GM20431 (cell line): ENCODE results near the gene TEX52.

Experiments used
- in situ Hi-C: fragments of 300-500 bp; cut with MseI, MboI; formaldehyde crosslinking; loops from one replicate; pipeline ENCODE4 v1.15.0; 2020; ENCODE audit warnings: low sequenced_read_pairs; ENCODE audit not compliant: unreplicated experiment

TEX52 gene

DNA sequence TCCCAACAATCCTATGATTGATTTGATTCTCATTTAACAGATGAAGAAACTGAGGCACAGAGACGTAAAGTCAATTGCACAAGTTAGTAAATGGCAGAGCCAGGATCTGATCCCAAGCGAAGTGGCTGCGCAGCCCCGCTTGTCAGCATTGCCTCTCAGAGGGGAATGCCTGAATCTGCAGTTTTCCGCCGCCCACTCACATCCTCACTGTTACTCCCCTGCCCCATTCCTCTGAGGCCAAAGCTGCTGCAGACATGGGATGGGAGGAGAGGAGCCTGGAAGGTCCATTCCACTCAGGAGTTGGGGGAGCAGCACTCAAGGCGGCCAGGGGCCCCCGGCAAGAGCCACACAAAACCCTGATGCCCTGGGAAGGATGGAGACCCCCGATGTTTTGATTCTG lies 23.0 kb downstream of the TEX52 start:
- in situ Hi-C loops: no loop called here

DNA sequence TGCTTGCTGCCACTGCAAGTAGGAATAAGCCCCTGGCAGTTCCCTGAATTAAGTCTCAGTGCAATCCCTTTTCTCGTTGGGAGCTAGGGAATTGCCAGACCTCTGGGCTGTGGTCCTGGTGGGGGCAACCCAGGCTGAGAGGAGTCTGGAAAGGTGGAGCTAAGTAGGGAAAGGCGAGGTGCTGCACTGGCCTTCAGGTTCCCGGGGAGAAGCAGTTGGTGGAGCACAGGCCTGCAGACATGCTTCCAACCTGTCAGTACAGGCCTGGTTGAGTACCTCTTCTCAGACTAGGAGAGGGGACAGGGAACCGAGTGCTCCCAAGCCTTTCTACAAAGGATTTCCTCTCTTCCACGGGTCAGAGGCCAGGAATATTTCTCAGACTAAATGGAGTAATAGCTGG lies 23.5 kb downstream of the TEX52 start:
- in situ Hi-C loops: no loop called here

DNA sequence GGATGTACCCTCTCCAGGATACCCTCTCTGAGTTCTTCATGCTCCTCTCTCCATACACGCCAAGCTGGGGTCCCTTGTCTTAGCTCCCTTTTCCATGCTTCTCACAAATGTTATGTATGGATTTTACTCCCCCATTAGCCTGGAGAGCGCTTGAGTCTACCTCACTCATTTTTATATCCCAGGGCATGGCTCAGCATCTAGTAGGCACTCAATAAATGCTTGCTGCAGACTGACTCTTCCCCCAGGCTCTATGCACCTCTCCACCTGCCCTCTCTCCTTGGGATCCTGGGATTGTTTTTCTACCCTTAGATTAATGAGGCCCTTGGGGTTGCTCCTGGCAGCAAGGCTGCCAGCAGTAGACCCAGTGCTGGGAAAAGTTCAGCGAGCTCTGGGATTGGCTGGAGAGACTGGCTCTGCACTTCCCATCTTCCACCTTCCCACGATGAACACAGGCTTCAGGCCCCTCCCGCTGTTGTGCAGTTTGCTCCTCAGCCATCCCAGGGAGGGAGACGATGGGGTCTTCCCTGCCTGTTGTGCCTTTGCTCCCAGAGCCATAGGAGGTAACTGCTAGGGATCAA lies 24.2 kb downstream of the TEX52 start:
- in situ Hi-C loops: no loop called here

DNA sequence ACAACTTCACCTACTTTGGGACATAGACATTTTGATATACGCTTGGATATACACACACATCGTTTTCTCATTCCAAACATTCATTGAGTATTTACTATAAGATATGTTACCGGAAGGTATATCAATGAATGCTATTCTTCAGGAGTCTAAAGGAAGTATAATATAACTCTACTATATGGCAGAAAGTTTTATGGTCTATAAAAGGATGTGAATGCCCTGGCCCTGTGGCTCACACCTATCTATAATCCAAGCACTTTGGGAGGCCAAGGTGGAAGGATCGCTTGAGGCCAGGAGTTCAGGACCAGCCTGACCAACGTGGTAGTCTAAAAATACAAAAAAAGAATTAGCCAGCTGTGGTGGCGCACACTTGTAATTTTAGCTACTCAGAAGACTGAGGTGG lies 27.6 kb downstream of the TEX52 start:
- in situ Hi-C loops: no loop called here

DNA sequence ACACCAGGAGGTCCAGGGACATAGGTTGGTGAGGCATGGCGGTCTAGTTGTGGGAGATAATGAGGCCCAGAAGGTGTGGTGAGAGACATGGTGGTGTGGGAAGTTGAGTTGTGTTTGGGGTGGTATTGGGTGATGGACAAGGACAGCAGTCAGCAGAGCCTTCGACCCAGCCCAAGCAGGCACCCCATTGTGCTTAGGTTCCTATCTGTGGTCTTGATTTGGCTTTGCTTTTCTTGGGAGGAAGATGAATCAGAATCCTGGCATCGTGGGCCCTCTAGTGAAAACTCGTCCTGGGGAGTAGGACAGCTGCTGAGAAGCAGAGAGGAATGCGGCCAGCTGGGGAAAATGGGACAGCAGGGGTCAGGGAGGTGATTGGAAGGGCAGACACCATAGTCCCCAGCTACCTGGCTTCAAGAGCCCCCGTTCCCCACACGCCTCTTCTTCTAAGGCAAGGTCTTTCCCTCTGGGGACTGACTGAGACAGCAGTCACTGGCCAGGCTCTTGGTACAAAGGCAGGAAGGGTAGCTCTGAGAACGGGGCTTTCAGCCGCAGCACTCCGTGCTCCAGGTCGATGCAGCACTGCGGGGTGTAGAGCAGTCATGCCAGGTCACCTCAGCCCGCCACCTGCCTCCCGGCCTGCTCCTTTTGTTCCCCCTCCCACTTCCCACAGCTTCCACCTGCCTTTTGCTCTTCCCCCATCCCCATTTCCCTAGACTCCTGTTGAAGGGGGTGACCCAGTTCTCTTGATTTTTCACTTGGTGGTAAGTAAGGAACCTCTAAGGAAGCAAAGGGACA lies 29.9 kb downstream of the TEX52 start:
- in situ Hi-C loops: no loop called here

DNA sequence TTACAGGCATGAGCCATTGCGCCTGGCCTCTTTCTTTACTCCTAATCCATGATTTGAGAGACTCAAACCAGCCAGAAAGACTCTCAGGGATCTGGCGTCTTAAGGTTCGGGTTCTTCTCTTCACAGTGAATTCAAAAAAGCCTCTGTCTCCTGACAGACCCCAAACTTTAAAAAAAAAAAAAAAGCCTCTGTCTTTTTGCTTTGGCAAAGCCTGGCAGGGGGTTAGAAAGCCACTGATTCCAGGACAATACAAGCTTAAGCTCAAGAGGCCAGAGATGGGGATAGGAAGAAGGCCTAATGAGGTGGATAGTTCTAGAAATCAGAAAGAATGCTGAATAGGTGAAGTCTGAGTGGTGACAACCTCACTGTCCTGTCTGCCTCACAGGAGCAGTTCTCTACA lies 30.8 kb downstream of the TEX52 start:
- in situ Hi-C loops: no loop called here

DNA sequence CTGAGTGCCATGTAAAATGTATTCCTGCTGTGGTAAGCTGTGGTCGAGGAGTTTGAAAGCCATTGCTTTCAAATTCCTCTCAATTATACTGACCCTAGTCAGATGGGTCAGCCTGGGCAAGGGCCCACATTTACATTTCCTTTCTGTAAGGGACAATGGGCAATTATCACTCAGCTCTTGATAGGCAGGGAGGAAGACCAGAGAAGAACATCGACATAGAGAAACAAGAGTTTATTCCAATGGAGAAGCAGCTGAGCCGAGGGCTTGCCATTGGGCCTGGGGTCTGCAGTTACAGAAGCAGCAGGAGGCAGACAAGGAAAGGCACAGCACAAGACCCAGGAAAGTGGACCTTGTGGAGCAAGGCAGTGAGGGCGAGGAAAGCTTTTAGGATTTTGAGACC lies 31.7 kb downstream of the TEX52 start:
- in situ Hi-C loops: no loop called here

DNA sequence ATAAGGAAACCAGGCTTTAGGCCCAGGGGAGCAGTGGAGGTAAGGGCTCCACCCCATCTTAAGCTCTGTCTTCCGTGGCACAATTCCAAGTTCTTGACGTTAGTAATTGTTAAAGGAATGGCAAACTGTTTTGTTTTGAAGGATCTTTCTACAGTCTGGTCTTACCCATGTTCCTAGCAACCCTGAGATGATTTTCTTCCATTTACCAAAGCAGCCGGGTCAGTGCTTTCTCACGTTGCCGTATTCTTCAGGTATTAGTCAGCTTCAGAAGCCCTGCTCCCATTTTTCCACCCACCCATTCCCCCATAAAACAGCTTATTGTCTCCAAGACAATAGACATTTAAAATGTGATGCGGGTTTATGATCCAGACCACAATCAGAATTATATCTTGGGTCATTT lies 32.3 kb downstream of the TEX52 start:
- in situ Hi-C loops: no loop called here

DNA sequence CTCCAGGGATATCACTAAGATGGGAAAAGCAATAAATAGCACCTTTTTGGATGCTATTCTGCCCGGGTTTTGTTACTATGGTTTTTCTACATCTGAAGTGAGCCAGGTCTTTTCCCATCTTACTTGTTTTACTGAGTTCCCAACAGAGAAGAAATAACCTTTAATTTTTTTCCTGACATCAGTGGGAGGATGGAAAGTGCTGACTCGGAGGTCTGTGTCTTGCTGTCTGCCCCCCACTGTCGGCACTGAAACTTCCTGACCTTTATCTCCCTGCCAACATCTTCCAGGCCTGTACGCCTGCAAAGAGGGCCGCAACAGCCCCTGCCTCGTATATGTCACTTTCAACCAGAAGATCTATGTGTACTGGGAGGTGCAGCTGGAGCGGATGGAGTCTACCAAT lies 33.4 kb downstream of the TEX52 start:
- in situ Hi-C loops: no loop called here

DNA sequence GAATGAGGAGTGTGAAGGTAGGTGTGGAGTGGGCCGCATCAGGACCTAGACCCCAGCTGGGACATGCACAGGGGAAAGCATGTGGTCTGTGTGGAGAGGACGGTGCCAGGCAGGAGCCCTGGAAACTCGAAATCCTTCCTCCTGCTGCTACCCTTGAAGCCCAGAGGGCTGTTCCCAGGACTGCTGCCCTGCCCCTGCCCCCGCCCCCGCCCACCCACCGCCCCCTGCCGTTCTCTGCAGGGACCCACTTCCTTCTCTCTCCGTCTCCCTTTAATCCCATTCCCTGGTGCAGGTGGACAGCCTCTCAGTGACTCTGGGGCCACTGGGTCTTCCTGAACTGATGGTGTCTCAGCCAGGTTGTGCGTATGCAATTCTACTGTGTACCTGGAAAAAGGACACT lies 36.4 kb downstream of the TEX52 start:
- in situ Hi-C loops: no loop called here

DNA sequence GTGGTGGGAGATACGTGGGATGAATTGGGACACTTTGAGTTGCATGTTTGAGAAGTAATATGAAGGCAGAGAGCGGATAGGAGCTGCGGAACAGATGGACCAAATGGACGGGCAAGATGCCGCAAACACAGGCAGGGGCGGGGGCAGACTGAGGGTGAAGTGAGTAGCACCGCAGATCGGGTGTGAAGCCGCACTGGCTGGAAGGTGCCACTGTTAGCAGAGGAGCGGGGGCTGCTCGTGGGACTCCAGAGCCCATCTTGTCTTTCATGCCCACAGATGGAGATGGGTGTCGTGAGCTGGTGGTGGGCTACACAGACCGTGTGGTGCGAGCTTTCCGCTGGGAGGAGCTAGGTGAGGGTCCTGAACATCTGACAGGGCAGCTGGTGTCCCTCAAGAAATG lies 37.0 kb downstream of the TEX52 start:
- in situ Hi-C loops: no loop called here

DNA sequence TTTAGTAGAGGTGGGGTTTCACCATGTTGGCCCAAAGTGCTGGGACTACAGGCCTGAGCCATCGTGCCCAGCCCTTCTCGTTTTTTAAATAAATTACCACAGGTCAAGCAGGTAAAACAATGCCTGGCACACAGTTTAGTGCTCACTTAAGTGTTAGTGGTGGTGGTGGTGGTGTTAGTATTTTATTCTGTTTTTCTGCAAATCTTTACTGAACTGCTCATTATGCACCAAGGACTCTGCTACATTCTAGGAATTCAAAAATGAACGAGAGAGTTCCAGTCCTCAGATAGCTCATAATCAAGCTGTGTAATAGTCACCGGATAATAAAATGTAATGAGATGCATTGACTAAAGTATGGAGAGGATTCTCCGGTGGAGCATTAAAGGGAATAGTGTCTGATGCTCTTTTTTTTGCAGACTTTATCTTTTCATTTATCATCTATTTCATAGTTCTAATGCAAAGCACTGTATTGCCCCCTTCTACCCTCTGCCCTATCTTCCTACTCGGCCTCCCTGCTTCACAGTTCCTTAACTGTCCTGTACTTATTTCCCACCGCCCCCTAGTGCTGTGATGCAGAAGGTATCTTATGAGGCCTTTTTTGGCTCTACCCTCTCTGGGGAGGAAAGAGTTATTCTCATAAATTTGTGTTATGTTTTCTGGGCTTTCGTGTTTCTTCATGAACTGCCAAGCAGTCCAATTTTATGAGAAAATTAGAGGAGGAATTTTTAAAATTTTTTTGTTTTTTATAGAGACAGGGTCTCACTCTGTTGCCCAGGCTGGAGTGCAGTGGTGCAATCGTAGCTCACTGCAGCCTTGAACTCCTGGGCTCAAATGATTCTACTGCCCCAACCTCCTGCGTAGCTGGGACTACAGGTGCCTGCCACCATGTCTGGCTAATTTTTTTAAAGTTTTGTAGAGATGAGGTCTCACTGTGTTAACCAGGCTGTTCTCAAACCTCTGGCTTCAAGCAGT lies 43.3 kb downstream of the TEX52 start:
- in situ Hi-C loops: no loop called here

DNA sequence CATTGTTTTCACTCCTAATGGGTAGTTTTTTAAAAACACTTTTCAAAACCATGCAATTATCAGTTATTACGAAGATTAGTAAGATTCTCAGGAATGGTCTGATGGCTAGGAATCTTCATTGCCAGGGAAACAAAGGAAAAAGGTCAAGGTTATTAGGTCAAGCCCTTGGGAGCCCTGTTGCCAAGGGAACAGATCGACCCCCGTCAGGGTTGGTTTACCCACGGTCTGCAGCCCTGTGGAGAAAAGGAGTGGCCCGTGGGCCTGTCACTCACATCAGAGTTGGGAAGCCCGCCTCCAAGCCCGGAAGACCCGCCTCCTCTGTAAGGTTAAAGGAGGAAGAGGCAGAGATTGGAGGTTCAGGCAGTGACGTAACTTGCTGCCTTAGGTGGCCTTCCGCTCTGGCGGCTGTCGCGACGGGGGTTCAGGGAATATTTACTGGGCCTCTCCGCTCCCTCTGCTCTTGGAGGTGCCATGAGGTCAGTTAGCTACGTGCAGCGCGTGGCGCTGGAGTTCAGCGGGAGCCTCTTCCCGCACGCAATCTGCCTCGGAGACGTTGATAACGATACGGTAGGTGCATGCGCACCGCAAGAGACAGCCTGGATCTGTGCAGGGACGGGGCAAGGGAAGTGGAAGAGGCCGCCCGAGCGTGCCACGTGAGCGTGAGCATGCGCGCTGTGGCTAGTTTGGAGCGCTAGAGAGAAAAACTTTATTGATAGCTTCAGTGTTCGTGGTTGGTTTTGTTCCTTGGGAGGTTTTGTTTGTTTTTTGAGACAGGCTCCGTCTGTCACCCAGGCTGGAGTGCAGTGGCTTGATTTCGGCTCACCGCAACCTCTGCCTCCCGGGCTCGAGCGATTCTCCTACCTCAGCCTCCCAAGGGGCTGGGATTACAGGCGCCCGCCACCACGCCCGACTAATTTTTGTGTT lies 44.3 kb downstream of the TEX52 start, which contains the start of gene ITFG2:
Gene ITFG2 (plus strand): TSS at position 379 of the 924 bp plus-strand sequence. CDS start 93 bp downstream, at position 472.
- in situ Hi-C loops: no loop called here

DNA sequence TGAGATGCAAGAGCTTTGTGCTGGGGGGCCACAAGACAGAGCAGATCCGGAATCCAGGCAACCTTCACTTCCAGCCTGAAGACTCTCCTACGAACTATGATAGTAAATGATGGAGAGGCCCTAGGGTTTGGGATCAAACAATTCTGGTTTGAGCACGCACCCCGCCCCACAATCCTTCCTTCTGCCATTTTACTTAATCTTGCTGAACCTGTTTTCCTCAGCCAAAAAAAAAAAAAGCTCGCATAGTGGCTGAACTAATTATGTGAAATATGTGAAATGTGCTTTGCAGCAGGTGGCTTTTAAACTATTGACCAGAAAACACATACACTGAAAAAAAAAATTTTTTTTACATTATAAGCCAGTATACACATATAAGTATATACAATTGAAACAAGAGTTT lies 45.0 kb downstream of the TEX52 start:
- in situ Hi-C loops: no loop called here

DNA sequence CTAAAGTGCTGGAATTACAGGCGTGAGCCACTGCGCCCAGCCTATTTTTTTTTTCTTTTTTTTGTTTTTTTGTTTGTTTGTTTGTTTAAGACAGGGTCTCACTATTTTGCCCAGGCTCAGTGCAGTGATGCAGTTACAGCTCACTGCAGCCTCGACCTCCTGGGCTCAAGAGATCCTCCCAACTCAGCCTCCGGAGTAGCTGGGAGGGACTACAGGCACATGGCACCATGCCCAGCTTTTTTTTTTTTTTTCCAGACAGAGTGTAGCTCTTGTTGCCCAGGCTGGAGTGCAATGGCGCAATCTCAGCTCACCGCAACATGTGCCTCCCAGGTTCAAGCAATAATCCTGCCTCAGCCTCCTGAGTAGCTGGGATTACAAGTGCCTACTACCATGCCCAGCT lies 50.1 kb downstream of the TEX52 start:
- in situ Hi-C loops: no loop called here

DNA sequence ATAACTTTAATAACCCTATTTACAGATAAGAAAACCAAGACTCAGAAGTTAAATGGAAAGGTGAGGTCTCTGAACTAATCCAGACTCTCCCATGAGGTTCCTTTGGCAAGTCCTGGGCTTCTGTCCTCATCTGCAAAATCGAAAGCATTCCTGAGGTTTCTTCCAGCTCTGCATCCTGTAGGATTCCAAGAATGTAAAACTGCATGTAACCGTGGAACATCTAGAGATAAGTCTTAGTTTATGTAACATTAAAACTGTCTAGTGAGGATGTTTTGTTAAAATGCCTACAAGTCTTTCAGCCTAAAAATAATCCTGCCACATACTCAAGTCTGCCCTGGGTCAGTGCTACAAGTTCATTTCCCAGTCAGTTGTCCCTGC lies 51.7 kb downstream of the TEX52 start:
- in situ Hi-C loops: no loop called here

DNA sequence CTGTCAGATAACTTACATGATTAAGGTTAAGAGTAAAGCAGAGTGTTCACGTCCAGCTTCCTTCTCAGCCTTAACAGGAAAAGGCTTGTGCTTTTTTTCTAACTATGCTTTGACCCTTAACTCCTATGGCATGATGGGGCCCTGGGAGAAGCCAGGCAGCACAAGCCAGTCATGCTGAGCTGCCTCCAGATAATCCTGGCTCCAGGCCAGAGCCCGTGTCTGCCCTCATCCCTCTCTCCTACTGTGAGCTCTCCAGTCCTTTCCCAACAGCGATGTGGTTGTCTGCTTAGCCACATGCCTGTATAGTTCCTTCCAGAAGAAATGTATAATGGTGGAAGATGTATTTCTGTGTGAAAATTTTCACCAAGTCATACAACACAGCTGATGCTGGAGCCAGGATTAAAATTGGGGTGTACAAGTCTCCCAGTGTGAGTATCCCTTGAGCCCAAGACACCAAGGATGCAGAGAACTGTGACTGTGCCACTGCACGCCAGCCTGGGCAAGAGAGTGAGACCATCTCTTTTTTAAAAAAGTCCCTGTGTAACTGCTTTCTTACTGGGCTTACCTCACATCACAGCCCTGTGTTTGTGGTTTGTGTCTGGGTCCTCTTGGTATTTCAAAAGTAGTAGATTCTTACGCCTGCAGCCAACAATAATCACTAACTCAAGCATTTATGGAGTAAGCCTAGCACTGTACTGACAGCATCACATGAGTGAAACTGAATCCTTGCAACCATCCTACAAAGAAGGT lies 52.3 kb downstream of the TEX52 start:
- in situ Hi-C loops: no loop called here

DNA sequence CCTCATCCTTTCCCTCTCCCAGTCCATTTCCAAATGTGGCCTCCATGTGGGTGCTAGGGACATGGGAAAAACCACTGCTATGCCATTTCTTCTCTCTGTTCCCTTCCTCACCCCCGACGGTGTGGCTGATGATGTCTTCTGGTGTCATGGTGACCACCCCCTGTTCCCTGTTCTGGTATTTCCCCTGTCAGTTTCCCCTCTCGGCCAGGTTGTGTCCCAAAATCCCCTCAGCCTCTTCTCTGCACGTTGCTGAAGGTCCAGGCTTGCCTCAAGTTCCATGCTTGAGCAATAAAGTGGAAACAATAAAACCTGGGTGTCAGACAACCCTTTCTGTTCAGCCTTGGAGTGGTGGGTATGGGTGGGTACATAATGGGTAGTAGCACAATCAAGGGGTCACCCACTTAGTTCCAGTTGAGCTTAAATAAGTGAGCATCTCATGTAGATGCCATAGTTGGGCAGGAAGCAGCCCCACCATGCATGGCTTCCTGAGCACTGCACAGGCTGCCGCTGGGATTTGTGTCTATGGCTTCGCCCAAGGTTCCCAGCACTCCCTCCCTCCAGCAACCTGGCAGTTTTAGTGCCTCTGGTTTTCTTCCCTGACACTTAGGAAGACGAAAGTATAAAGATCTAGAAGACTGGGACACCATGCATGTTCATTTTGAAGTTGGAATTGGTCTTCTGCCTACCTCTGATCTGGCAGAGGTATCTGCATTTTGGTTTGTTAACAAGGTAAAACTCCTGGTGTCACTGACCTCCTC lies 53.0 kb downstream of the TEX52 start:
- in situ Hi-C loops: no loop called here
